HUDEP-2 (cell line): ENCODE measurements around the gene SVIL.
"Not testable (repeated sequence)": the region's sequence is repeated elsewhere in the genome, so short reads cannot be mapped to it uniquely, and the experiment has no call there.

ENCODE experiments used
- DNase-seq, 76 experiments: peaks; one replicate each; lab custom pipeline; 2025; ENCODE audit not compliant: unreplicated experiment in 76 of 76; lab: John Stamatoyannopoulos, UW

Gene SVIL

DNA sequence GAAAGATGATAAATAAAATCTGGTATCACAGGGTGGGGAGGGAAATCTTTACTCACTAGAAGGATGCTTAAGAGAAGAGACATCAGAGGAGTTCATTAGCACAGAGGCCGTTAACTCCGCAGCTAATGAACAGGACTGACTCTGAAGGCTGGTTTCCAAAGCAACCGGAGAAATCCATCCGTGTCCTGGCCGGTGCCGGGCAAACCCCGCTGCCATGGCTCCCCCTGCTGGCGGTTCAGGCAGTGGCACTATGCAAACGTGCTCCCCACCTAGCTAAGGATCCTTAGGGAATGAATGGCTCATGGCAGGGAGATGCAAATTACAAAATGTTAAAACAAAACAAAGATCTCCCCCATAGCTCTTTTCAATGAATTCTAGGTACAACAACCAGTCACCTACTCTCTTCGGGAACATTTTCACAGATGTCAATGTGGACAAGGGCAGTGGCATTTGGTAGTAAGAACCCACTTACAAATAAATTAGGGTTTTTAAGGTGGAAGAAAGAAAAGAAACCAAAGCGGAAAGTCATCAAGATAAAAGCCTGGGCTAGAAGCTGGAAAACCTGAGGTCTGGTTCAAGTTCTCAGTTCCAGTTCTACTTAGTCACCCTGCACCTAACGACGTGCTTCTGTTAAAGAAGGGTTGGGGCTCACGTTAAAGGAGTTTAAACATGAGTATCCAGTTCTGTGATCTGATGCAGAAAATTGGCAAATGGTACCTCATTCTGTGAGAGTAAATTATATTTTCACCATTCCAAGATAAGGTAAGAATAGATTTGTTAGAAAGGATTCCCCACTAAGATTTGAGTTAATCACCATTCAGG, 138.2 kb downstream of the SVIL start:
- peak in 42 of 76 experiments; percentile 1 to 61 (median 18) for DNase-seq

- DNase-seq, result no peak
These were observed 139.4 kb downstream of the SVIL start for GRCh38 chr10:29495366-29495765.

GRCh38 chr10:29493697-29494096, 141.1 kb downstream of the SVIL start:
- no peak for DNase-seq

DNA sequence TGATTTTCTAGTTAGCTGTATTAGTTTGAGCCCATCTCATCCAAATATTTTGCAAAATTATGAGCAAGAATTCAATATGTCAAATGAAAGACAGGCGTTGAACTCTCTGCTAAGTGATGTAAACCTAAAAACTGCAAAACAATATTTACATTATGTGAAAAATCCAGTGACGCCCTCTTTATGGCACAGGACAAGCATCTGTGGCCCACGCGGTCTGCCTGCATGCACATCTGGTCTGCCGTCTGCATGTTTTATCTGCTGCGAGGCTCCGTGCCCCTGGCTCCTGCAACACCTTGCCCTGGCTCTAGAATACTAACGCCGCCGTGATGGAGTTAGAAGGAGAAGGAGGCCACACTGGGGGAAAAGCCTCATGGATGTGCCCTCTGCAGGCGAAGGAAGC, 142.0 kb downstream of the SVIL start:
- DNase-seq, result no peak

DNA sequence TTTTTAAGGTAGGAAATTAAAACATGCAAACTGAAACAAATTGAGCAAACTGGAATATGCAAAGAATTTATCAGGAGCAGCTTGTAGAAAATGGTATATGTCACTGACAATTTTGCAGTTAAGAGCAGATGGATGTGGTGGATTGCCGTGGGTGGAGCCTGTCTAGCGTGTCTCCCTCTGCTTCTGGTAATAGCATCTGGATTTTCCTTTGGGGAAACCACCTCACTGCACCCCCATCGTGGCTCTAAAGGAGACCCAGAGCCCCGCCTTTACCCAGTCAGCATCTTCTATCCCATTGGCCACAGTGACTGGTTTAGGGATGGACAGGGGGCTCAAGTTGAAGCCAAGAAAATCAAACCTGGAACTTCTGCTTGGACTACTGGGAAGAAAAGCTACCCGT, 142.9 kb downstream of the SVIL start:
- no peak for DNase-seq

DNA sequence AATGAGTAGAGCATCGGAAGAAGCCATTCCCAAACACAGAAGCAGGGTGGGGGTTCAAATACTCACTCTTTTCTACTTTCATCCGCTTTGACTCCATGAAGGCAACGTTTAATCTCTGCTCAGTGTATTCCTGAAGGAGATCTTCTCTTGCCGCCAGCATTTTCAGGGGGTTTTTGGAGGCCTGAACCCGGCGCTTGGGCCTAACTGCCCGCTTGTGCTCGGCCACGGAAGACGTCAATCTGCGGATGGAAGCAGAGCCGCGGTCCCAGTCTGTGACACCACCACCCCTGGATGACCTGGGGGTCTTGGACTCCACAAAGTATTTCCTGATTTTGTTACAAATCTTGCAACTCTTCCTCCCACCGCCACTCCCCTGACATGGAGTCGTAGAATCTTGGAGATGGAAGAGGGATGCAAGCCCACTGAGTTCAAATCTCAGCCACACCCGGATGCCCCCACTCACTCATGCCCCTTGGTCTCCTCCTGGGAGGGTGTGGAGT, 143.9 kb downstream of the SVIL start:
- not testable (repeated sequence) for DNase-seq

- DNase-seq, result not testable (repeated sequence)
These were observed 146.3 kb downstream of the SVIL start for GRCh38 chr10:29488471-29488870.

GRCh38 chr10:29487884-29488266, 146.9 kb downstream of the SVIL start:
- not testable (repeated sequence) for DNase-seq

GRCh38 chr10:29487032-29487883, 147.5 kb downstream of the SVIL start:
- not testable (repeated sequence) for DNase-seq

DNA sequence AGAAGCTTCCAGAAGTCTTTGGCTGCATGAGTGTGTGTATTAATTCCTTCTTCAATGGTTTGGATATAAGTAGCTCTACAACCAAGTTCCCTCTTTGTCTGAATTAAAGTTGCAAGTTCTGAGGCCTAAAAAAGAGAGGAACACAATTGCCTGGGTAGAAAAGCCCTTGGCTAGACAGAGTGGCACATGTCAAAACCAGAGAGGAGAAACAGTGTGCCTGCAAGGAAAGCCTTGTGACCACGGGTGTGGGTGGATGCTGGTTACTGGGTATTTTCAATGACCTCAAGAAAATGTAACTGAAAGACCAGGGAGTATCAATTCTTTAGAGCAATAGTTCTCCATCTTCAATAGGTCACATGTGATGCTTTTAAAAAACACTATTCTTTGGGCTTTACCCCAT, 148.3 kb downstream of the SVIL start:
- no peak for DNase-seq

- not testable (repeated sequence) for DNase-seq
These were observed 150.1 kb downstream of the SVIL start for GRCh38 chr10:29484677-29485076.

DNA sequence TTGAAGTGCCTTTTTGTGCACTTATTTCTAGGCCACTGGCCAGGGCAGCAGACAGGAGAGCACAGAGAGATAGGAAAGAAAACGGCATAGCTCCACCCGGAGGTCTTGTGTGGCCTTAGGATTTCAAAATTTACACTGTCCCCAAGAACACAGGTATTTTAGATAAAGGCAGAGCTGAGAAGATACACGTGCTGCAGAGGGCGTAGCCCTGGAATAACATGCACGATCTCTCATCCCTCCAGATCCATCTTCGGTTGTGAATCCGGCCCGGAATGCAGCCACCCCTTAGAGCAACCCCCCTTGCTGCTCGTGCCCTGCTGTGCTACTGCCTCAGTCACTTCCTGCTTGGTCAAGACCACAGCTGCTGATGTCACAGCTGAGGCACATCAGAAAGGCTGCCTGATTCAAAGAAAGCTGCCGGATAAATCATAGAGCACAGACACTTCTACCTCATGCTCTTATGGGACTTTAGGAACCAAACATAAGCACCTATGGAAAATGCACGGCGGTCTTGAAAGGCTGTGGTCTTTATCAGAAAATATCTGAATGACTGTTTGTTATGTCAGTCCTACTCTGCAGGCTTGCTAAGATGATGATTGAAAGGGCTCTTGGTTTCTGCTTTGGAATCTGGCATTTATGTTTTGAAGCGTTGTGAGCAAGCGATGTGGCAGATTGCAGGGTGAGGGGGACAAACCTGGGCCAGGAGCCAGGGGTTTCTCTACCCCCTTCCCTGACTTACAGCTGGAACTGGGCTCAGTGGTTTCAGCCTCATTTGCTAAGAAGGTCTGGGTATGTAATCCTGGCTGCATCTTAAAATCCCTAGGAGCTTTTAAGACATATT, 152.0 kb downstream of the SVIL start:
- no peak for DNase-seq

GRCh38 chr10:29481906-29482440, 152.8 kb downstream of the SVIL start:
- no peak for DNase-seq

DNA sequence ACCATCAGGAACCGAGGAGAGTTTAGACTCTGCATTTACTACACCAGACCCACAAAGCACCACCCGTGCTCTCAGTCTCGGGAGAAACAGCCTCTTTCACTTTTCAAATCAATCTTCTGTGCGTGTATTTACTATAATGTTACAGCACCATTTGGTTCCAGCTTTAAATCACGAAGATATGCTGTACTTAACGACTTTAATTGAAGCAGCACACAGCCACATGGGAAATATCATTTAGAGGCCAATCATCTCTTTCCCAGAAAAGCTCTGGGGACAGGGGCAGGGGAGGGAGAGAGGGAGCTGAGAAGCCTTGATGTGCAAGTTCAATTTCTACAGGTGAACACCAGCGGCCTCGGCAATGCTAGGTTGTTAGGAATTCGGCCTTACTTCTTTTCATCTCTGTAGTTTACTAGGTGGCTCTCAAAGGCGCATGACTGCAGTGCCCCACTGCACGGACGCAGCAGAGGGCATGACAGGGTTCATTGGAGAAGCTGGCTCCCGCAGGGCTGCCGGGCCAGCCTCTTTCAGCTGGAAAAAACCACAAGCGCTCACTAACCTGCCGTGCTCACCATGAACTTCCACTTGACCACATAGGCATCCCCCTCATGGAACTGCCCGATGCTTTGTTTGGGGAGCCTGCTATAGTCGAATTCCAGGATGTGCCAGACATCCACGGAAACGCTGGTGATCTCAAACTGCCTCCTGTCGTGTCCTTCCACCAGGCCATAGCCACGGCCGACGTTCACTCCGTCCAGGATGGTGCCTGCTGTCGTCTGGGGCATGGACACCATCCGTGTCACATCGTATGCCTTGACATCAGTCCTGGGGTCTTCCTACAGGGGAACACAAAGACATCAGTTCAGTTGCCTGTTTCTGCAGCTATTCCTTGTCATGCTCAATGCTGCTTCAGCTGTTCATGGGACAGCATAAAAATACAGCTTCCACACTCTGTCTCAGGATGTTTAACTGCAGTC, 154.5 kb downstream of the SVIL start:
- DNase-seq, result no peak

GRCh38 chr10:29479081-29479925, 155.5 kb downstream of the SVIL start:
- DNase-seq, result no peak

DNA sequence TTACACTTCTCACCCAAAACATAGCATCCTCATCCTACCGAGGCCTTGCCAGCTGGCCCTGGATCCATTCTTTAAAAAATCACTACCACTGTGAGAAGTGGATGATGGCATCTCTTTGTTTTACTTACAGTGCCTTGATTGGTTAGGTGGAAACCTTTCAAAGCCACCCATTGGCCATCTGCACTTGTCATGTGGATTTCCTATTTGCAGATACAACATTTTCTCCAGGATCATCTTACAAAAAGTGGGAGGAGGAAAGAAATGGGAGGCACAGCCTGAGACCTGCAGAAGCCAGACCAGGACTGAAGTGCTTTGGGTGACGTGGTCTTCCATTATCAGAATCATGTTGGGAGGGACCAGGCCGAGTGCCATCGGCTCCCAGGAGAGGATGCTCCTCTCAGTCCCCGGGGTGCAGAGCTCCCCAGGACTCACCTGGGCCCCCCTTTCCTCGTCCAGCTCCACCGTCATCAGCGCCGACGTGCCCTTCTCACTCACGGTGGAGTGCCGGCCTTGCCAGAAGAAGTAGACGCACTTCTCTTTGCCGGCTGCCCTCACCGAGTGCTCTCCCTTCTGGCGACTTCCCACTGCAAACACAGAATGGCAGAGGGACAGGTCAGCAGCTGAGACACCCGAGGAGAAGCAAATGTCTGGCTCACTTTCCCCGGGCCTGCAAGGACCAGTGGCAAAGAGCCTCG, 161.2 kb downstream of the SVIL start:
- DNase-seq, result no peak

DNA sequence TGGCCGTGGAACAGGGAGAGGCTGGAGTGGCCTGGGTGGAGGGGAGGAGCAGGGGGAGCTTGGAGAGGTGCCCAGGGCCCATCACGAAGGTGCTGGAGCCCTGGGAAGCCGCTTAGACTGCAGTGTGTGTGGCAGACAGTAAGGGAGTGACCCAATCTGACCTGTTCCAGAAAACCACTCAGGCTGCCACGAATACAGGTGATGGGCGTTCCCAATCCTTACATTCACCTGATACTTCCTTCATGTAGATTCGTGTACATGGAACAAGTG, 161.7 kb downstream of the SVIL start:
- no peak for DNase-seq
